ENCODE data around the gene SLC12A7.
"Not testable (repeated sequence)": the region's sequence is repeated elsewhere in the genome, so short reads cannot be mapped to it uniquely, and the experiment has no call there.

The SLC12A7 gene

GRCh38 chr5:1006656-1007071 is 105.2 kb downstream of the SLC12A7 start:
- no peak for DNase-seq (ENCODE audit: low read depth)

GRCh38 chr5:1005904-1006655 is 105.8 kb downstream of the SLC12A7 start:
- DNase-seq (ENCODE audit: low read depth) = no peak

DNA sequence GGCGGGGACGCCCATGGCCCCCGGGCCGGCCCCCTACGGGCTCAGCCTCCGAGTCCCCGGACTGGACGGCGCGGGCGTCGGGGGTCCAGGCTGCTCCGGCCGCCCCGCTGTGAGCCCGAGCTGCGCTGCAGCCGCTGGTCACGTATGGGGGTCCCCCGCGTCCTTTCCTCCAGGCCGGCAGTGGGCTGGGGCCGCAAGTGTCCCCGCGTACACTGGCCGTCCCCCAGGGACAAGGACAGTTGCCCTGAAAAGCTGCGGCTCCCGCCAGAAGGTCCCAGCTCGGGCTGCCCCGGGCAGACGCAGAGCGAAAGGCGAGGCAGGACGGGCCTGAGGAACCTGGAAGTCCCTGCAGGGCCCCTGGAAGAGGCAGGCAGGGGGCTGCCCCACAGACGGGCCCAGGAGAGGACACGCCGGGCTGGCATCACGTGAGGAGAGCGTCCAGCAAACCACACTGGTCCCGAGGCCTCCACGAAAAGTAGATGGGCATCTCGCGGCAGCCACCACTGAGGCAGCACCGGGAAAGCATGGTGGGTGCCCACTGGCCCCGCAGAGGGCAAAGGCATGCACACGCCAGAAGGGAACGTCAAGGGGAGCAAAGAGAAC is 106.5 kb downstream of the SLC12A7 start:
- no peak for DNase-seq (ENCODE audit: low read depth)

DNA sequence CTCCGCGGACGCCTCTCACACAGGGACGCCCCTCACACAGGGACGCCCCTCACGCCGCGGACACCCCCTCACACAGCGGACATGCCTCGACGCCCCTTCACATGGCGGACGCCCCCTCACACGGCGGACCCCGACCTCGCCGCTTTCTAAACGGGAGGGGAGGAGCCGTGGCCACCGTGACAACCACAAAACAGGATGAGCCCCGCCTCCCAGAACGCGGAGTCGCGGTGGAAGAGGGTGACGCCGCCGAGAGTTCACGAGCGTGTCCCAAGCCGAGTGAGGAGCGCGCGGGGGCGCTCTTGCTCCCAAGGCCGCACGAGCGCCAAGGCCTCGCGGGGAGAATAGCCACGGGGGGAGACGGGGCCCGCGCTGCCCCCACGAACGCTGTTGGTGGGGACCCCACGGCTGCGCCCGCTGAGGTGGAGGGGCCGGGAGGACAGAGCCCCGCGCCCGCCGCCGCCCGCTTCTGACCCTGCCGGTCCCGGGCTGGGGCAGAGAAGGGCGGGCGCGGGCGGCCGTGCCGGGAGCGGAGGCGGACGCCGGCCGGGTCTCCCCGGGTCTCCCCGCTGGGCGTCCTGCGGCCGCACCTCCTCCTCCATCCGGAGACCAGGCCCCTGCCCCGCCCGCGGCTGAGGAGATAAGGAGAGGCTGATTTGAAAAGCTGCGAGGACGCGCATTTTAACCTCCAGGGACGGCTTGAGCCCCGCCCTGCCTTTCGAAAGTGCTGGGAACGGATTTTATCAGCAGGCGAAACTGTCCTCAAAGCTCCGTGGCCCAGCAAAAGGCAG is 107.2 kb downstream of the SLC12A7 start:
- DNase-seq (ENCODE audit: low read depth) = no peak

- no peak for DNase-seq (ENCODE audit: low read depth)
Observed at GRCh38 chr5:1003296-1003937, 108.4 kb downstream of the SLC12A7 start.

DNA sequence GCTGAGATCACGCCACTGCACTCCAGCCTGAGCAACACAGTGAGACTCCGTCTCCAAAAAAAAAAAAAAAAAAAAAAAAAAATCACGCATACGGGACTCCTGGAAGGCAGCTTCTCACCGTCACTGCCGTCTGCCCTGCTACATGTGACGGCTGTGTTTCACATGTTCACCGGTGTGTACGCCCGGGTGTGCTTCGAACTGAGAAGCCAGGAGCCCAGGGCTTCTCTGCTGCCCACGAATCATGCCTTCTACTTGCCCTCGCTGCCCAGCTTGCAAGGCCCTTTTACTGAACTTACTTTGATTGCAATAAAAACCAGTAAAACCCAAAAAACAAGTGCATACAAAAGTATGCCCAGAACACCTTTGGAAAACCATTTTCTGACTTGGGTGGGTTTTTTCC is 109.0 kb downstream of the SLC12A7 start:
- DNase-seq (ENCODE audit: low read depth) = no peak

DNA sequence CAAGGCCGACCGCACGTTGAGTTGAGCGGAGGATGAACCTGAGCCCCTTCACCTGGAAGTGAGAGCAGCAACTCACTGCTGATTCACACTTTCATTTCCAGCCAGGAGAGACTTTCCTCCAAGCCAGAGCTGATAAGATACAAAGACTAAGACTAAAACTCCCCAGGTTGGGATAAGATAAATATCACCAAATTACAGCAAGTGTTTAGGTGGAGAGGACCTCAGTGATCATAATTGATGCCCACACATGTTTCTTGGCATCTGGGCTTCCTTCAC is 109.7 kb downstream of the SLC12A7 start:
- DNase-seq (ENCODE audit: low read depth) = no peak

GRCh38 chr5:1001406-1002270 is 110.2 kb downstream of the SLC12A7 start:
- no peak for DNase-seq (ENCODE audit: low read depth)

DNA sequence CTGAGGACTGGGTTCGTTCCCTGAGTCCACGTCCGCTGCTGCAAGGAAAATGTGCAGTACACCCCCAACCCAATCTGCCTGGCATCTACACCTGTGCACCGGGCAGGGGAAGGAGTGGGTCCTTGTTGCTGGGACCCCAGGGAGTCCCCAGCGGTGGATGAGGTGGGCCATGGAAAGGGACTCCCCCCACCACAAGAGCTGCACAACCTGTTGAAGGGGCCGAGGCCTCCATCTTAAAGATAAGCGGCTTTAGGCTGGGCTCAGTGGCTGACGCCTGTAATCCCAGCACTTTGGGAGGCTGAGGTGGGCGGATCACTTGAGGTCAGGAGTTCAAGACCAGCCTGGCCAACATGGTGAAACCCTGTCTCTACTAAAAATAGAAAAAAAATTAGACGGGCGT is 111.0 kb downstream of the SLC12A7 start:
- DNase-seq (ENCODE audit: low read depth) = not testable (repeated sequence)
